Neural cell (in vitro differentiated cells): ENCODE measurements around the gene TSPOAP1. TPM values are rescaled to one million over a fixed set of nuclear protein-coding genes. Genes with fewer than 3 reads are reported as not detected.

Experiments used
- H2AFZ ChIP-seq: fragments of 200-600, 300-800 bp; sonication (generic), shearing (Covaris generic); 2 replicates; pipeline ENCODE4 v1.6.0; 2014; ENCODE audit warnings: low read depth, mild to moderate bottlenecking, antibody characterized with exemption, low read length, moderate library complexity
- H3F3A ChIP-seq: fragments of 200-600 bp; shearing (Covaris generic); 2 replicates; pipeline ENCODE4 v1.6.1; 2016; ENCODE audit warnings: mild to moderate bottlenecking, moderate library complexity, mixed read lengths, antibody characterized with exemption, low read length; ENCODE audit not compliant: insufficient read depth, poor library complexity, severe bottlenecking
- H3K27ac ChIP-seq: fragments of 200-600, 300-800 bp; sonication (generic), shearing (Covaris generic); 2 replicates; pipeline ENCODE4 v1.5.1; 2014; ENCODE audit warnings: mild to moderate bottlenecking, low read length, moderate library complexity
- H3K27me3 ChIP-seq: fragments of 300-800, 200-600 bp; sonication (generic), shearing (Covaris generic); 2 replicates; pipeline ENCODE4 v1.6.0; 2014; ENCODE audit warnings: mild to moderate bottlenecking, low read depth, low read length, moderate library complexity; ENCODE audit not compliant: insufficient read depth
- H3K36me3 ChIP-seq: fragments of 300-800, 200-600 bp; sonication (generic), shearing (Covaris generic); 2 replicates; pipeline ENCODE4 v1.5.1; 2014; ENCODE audit warnings: mild to moderate bottlenecking, antibody characterized with exemption, low read length, moderate library complexity; ENCODE audit not compliant: insufficient read depth
- H3K4me2 ChIP-seq: fragments of 300-800, 200-600 bp; sonication (generic), shearing (Covaris generic); 2 replicates; pipeline ENCODE4 v1.6.0; 2014; ENCODE audit warnings: mild to moderate bottlenecking, low read length
- H3K4me3 ChIP-seq: fragments of 300-800, 200-600 bp; sonication (generic), shearing (Covaris generic); 2 replicates; pipeline ENCODE4 v1.5.1; 2014; ENCODE audit warnings: mild to moderate bottlenecking, low read length, moderate library complexity
- H3K79me2 ChIP-seq: fragments of 200-600 bp; shearing (Covaris generic); replicated peaks from 2 replicates; pipeline ENCODE4 v1.6.0; 2014; ENCODE audit warnings: mild to moderate bottlenecking, low read length, moderate library complexity; ENCODE audit not compliant: insufficient read depth
- H3K9ac ChIP-seq: fragments of 300-800, 200-600 bp; sonication (generic), shearing (Covaris generic); 2 replicates; pipeline ENCODE4 v1.6.1; 2016; ENCODE audit warnings: mild to moderate bottlenecking, low read length, mixed read lengths
- H3K9me2 ChIP-seq: fragments of 200-600 bp; shearing (Covaris generic); 2 replicates; pipeline ENCODE4 v1.6.1; 2016; ENCODE audit warnings: mild to moderate bottlenecking, low read length, mixed read lengths; ENCODE audit not compliant: insufficient read depth
- H3K9me3 ChIP-seq: fragments of 200-600, 300-800 bp; sonication (generic), shearing (Covaris generic); 2 replicates; pipeline ENCODE4 v1.6.1; 2016; ENCODE audit warnings: mild to moderate bottlenecking, mixed run types, low read length, moderate library complexity, mixed read lengths
- H4K20me1 ChIP-seq: fragments of 200-600 bp; shearing (Covaris generic); 2 replicates; pipeline ENCODE4 v1.6.1; 2016; ENCODE audit warnings: mild to moderate bottlenecking, mixed run types; ENCODE audit not compliant: insufficient read depth
- CTCF ChIP-seq: fragments of 450-650 bp; IDR thresholded peaks from 2 replicates; pipeline ENCODE4 v1.5.1; 2014; ENCODE audit warnings: antibody characterized with exemption, mild to moderate bottlenecking, moderate library complexity; ENCODE audit not compliant: poor library complexity, severe bottlenecking
- EP300 ChIP-seq: fragments of 450-650 bp; conservative IDR thresholded peaks from 2 replicates; pipeline ENCODE4 v1.6.1; 2014; ENCODE audit warnings: antibody characterized with exemption, mild to moderate bottlenecking, moderate library complexity; ENCODE audit not compliant: poor library complexity, severe bottlenecking
- EZH2 ChIP-seq: fragments of 200-600, 300-800 bp; shearing (Covaris generic), sonication (generic); IDR thresholded peaks from 2 replicates; pipeline ENCODE4 v1.6.1; 2014; ENCODE audit warnings: antibody characterized with exemption, low read length, borderline replicate concordance, mild to moderate bottlenecking; ENCODE audit not compliant: insufficient read depth, poor library complexity, severe bottlenecking
- MXI1 ChIP-seq: fragments of 450-650 bp; conservative IDR thresholded peaks from 2 replicates; pipeline ENCODE4 v1.6.1; 2014; ENCODE audit warnings: antibody characterized with exemption, mild to moderate bottlenecking; ENCODE audit not compliant: poor library complexity, severe bottlenecking
- POLR2AphosphoS5 ChIP-seq: IDR thresholded peaks from 2 replicates; pipeline ENCODE4 v1.6.1; 2012
- RAD21 ChIP-seq: fragments of 450-650 bp; conservative IDR thresholded peaks from 2 replicates; pipeline ENCODE4 v1.6.1; 2014; ENCODE audit warnings: antibody characterized with exemption, mild to moderate bottlenecking, moderate library complexity
- REST ChIP-seq: IDR thresholded peaks from 2 replicates; pipeline ENCODE4 v1.6.1; 2012; ENCODE audit warnings: borderline replicate concordance
- SMC3 ChIP-seq: fragments of 450-650 bp; conservative IDR thresholded peaks from 2 replicates; pipeline ENCODE4 v1.6.1; 2014; ENCODE audit warnings: antibody characterized with exemption, mild to moderate bottlenecking, moderate library complexity; ENCODE audit not compliant: poor library complexity
- TAF1 ChIP-seq: IDR thresholded peaks from 2 replicates; pipeline ENCODE4 v1.6.1; 2012; ENCODE audit warnings: low read depth
- polyA plus RNA-seq: library from polyadenylated mRNA; depleted of rRNA; stranded (reverse); fragments of >200 nt; gene quantifications from 2 replicates; pipeline ENCODE4 v1.2.3, GENCODE V29; 2014

The TSPOAP1 gene
- polyA plus RNA-seq, 1 donor from 2014 or later: 103 TPM

GRCh38 chr17:58265271-58265670 is 63.3 kb downstream of the TSPOAP1 start:
- no peaks in the 10 kb centered on the region for H3K79me2 ChIP-seq
- H3K4me3 ChIP-seq: no peak overlapping the region
- H3K9me2 ChIP-seq: no peaks in the 10 kb centered on the region
- no peak overlapping the region for H3K4me2 ChIP-seq
- no peaks in the 10 kb centered on the region for H3F3A ChIP-seq
- H3K9ac ChIP-seq: no peak overlapping the region
- no peak overlapping the region for H2AFZ ChIP-seq
- H3K27ac ChIP-seq: no peak overlapping the region
- no peaks in the 10 kb centered on the region for H3K36me3 ChIP-seq
- no peak for TF ChIP-seq RAD21
- TF ChIP-seq TAF1: no peak
- no peak for TF ChIP-seq SMC3
- TF ChIP-seq EZH2: no peak
- no peaks in the 10 kb centered on the region for H3K9me3 ChIP-seq
- H4K20me1 ChIP-seq: no peaks in the 10 kb centered on the region
- H3K27me3 ChIP-seq: no peaks in the 10 kb centered on the region

- Histone ChIP-seq H3K27me3 (peaks cover under 1% of the 10 kb centered on the region), H3K9me3 (no peaks in the 10 kb centered on the region), H4K20me1 (no peaks in the 10 kb centered on the region), H3K4me3 (no peak overlapping the region), H3K9me2 (no peaks in the 10 kb centered on the region), H3K27ac (no peak overlapping the region), H3F3A (no peaks in the 10 kb centered on the region), H3K79me2 (no peaks in the 10 kb centered on the region), H2AFZ (no peak overlapping the region), H3K36me3 (no peaks in the 10 kb centered on the region), H3K4me2 (no peak overlapping the region), H3K9ac (no peak overlapping the region)
- no peak for TF ChIP-seq TAF1
- TF ChIP-seq POLR2AphosphoS5: no peak
- no peak for TF ChIP-seq MXI1
- no peak for TF ChIP-seq CTCF
- TF ChIP-seq RAD21: no peak
- no peak for TF ChIP-seq REST
- no peak for TF ChIP-seq SMC3
- TF ChIP-seq EZH2: no peak
These were observed 64.0 kb downstream of the TSPOAP1 start for GRCh38 chr17:58264407-58265103.

- TF ChIP-seq POLR2AphosphoS5: no peak
- TF ChIP-seq EZH2: no peak
- no peak for TF ChIP-seq MXI1
- no peak for TF ChIP-seq SMC3
- TF ChIP-seq TAF1: no peak
- no peak for TF ChIP-seq CTCF
- no peak for TF ChIP-seq REST
- no peak for TF ChIP-seq RAD21
- TF ChIP-seq EP300: no peak
- Histone ChIP-seq H3K9ac (no peak overlapping the region), H4K20me1 (no peaks in the 10 kb centered on the region), H3K9me2 (no peaks in the 10 kb centered on the region), H3K79me2 (no peaks in the 10 kb centered on the region), H3K9me3 (no peaks in the 10 kb centered on the region), H3K27me3 (peaks cover 6% of the 10 kb centered on the region), H3K36me3 (no peaks in the 10 kb centered on the region), H3K4me2 (no peak overlapping the region), H2AFZ (no peak overlapping the region), H3K27ac (no peak overlapping the region), H3F3A (no peaks in the 10 kb centered on the region), H3K4me3 (no peak overlapping the region)
These were observed 64.8 kb downstream of the TSPOAP1 start for GRCh38 chr17:58263773-58264172.
